Measurements from ENCODE around the gene NEXN.

DNA sequence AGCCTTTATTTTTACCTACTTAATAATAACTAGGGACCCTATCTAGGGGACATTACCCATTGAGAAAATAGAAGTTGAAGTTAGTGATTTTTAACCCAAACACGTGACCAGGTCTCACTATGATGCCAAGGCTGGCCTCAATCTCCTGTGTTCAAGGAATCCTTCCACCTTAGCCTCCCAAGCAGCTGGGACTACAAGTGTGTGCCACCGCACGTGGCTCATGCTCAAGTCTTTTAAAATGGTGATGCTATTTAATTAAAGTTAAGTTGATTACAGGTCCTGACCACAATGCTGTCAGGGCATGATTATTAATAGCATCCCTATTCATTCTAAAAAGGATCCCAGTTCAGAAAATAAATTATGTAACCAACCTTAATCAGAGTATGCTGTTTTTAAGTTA, 65.5 kb downstream of the NEXN start:
- TF ChIP-seq, protein P1, sequence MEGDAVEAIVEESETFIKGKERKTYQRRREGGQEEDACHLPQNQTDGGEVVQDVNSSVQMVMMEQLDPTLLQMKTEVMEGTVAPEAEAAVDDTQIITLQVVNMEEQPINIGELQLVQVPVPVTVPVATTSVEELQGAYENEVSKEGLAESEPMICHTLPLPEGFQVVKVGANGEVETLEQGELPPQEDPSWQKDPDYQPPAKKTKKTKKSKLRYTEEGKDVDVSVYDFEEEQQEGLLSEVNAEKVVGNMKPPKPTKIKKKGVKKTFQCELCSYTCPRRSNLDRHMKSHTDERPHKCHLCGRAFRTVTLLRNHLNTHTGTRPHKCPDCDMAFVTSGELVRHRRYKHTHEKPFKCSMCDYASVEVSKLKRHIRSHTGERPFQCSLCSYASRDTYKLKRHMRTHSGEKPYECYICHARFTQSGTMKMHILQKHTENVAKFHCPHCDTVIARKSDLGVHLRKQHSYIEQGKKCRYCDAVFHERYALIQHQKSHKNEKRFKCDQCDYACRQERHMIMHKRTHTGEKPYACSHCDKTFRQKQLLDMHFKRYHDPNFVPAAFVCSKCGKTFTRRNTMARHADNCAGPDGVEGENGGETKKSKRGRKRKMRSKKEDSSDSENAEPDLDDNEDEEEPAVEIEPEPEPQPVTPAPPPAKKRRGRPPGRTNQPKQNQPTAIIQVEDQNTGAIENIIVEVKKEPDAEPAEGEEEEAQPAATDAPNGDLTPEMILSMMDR (IDR thresholded peaks at IDR 0.05) = no peak
- no peak for TF ChIP-seq POLR2AphosphoS5 (IDR thresholded peaks at IDR 0.05)
